Heart left ventricle (tissue), 13 donors: ENCODE data around the gene CSE1L.
"Not testable (repeated sequence)": the region's sequence is repeated elsewhere in the genome, so short reads cannot be mapped to it uniquely, and the experiment has no call there.

Experiments
- POLR2A ChIP-seq, 2 donors: fragments of 450-650 bp; IDR thresholded peaks; one replicate each; pipeline ENCODE4 v1.6.1; 2017; ENCODE audit warnings: antibody characterized with exemption in 2 of 2, mild to moderate bottlenecking in 2 of 2, moderate library complexity in 2 of 2
- TF ChIP-seq, protein P1 (sequence below), 12 donors: fragments of 200-600 bp; sonication (generic) in 4 of 12; IDR thresholded peaks; one replicate each; pipeline versions ENCODE4 v1.5.0 to v1.8.0; 2018 to 2022; ENCODE audit warnings: antibody characterized with exemption in 12 of 12, mild to moderate bottlenecking in 5 of 12
- donor health status: ischemic (EF 13 %, LVEDD 7.1; RV severe dilation, severe dysfunction).
- donor health status: DM: no; HTN: yes; CAD: no.
- donor health status: DM: no; HTN: no; CAD: no.
- donor health status: ischemic (EF 25% LVEDD 6.9; RV normal size, moderate dysfunction).
- donor health status: ischemic (EF 25% LVEDD 5.7; RV mildly dilated, moderate dysfunction).
- donor health status: ischemic (EF 35%, LVEDD 5.7; RV mildly dilated, moderate dysfunction).
- donor health status: nonischemic (EF 11% LVEDD 7.7; RV severe dilation, severe dysfunction).
- donor health status: DM: yes; HTN: yes; CAD: no.
- donor health status: PGD.
- donor health status: ischemic (EF 29% LVEDD 5.4; RV normal size, mild dysfunction).
- donor health status: nonischemic (EF 23%, LVEDD 6.1; RV moderate dilation, normal function).

DNA sequence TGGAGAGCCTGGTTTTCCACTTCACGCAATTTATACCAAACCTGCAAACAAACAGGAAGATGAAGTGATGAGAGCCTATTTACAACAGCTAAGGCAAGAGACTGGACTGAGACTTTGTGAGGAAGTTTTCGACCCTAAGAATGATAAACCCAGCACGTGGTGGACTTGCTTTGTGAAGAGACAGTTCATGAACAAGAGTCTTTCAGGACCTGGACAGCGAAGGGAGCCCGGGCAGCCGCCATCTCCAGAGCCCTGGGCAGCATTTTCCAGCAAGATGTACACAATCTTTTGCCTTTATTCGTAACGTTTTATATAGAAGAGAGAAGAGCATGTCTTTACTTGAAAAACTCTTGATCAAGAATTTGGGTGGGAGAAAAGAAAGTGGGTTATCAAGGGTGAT lies 88.7 kb downstream of the CSE1L start:
- TF ChIP-seq, protein P1, sequence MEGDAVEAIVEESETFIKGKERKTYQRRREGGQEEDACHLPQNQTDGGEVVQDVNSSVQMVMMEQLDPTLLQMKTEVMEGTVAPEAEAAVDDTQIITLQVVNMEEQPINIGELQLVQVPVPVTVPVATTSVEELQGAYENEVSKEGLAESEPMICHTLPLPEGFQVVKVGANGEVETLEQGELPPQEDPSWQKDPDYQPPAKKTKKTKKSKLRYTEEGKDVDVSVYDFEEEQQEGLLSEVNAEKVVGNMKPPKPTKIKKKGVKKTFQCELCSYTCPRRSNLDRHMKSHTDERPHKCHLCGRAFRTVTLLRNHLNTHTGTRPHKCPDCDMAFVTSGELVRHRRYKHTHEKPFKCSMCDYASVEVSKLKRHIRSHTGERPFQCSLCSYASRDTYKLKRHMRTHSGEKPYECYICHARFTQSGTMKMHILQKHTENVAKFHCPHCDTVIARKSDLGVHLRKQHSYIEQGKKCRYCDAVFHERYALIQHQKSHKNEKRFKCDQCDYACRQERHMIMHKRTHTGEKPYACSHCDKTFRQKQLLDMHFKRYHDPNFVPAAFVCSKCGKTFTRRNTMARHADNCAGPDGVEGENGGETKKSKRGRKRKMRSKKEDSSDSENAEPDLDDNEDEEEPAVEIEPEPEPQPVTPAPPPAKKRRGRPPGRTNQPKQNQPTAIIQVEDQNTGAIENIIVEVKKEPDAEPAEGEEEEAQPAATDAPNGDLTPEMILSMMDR (IDR thresholded peaks at IDR 0.05), result not testable (repeated sequence)
- not testable (repeated sequence) for TF ChIP-seq POLR2A (IDR thresholded peaks at IDR 0.05)
